Cerebellar cortex (tissue), 1 donor: ENCODE results near the gene KRTAP10-3.
"Not testable (repeated sequence)": the region's sequence is repeated elsewhere in the genome, so short reads cannot be mapped to it uniquely, and the experiment has no call there.

Experiments used
- DNase-seq: peaks from one replicate; pipeline ENCODE4 v3.0.0-alpha.2; 2015; ENCODE audit warnings: low spot score

KRTAP10-3 gene

GRCh38 chr21:44558695-44559094, at the start of gene KRTAP10-3:
KRTAP10-3 (minus strand) TSS chr21:44558795; CDS start chr21:44558715, 80 bp downstream.
- DNase-seq, result no peak

- DNase-seq, result no peak
These were observed 47.9 kb upstream of the KRTAP10-3 start for GRCh38 chr21:44606495-44606894.

- no peak for DNase-seq
These were observed 45.3 kb upstream of the KRTAP10-3 start for GRCh38 chr21:44603911-44604310.

GRCh38 chr21:44603109-44603875, 44.7 kb upstream of the KRTAP10-3 start:
- DNase-seq, result no peak

- no peak for DNase-seq
These were observed 43.9 kb upstream of the KRTAP10-3 start for GRCh38 chr21:44602463-44602850.

GRCh38 chr21:44601596-44602462, 43.2 kb upstream of the KRTAP10-3 start:
- no peak for DNase-seq

- DNase-seq, result peak; percentile 1
These were observed 42.5 kb upstream of the KRTAP10-3 start for GRCh38 chr21:44601091-44601490.

- not testable (repeated sequence) for DNase-seq
These were observed 41.8 kb upstream of the KRTAP10-3 start, which contains the start of gene KRTAP10-7 for GRCh38 chr21:44600118-44600978. KRTAP10-7 (plus strand) TSS chr21:44600597; CDS start chr21:44600622, 25 bp downstream.

GRCh38 chr21:44599264-44600029, 40.9 kb upstream of the KRTAP10-3 start:
- DNase-seq, result no peak

- no peak for DNase-seq
These were observed 39.5 kb upstream of the KRTAP10-3 start for GRCh38 chr21:44598061-44598460.

- no peak for DNase-seq
These were observed 37.6 kb upstream of the KRTAP10-3 start for GRCh38 chr21:44596068-44596725.

GRCh38 chr21:44595524-44595923, 36.9 kb upstream of the KRTAP10-3 start:
- DNase-seq, result no peak

- no peak for DNase-seq
These were observed 35.9 kb upstream of the KRTAP10-3 start for GRCh38 chr21:44594406-44594916.

- no peak for DNase-seq
These were observed 35.2 kb upstream of the KRTAP10-3 start for GRCh38 chr21:44593598-44594405.

- no peak for DNase-seq
These were observed 34.1 kb upstream of the KRTAP10-3 start, which contains the start of gene KRTAP10-6 for GRCh38 chr21:44592446-44593311. KRTAP10-6 (minus strand) TSS chr21:44592505; CDS start chr21:44592484, 21 bp downstream.

GRCh38 chr21:44591801-44592130, 33.2 kb upstream of the KRTAP10-3 start:
- peak; percentile 9 for DNase-seq

- DNase-seq, result peak; percentile 14
These were observed 32.6 kb upstream of the KRTAP10-3 start for GRCh38 chr21:44590897-44591800.
